ENCODE results near the gene B4GALT6. TPM values are rescaled to one million over a fixed set of nuclear protein-coding genes. Genes with fewer than 3 reads are reported as not detected.

B4GALT6 gene
- total RNA-seq, 1 experiment from 2014 or later: 1.4 TPM

GRCh38 chr18:31595121-31595771 is 89.1 kb downstream of the B4GALT6 start:
- no peak overlapping the region for H3K4me2 ChIP-seq (ENCODE audit: low read length)
- no peak overlapping the region for H2AFZ ChIP-seq (ENCODE audit: low read length)
- H3F3A ChIP-seq (ENCODE audit: low read length, unreplicated experiment): no peaks in the 10 kb centered on the region
- H3K27me3 ChIP-seq (ENCODE audit: low read length): no peaks in the 10 kb centered on the region
- BruUV-seq (replicated peaks): no TSS peak
- ChIA-PET POLR2A (ENCODE audit: unreplicated experiment) (no interaction called here), CTCF (no interaction called here)
- H3K36me3 ChIP-seq (ENCODE audit: low read depth, low read length): no peaks in the 10 kb centered on the region
- no peaks in the 10 kb centered on the region for H4K20me1 ChIP-seq (ENCODE audit: low read length)
- H3K9me2 ChIP-seq (replicated peaks; ENCODE audit: low read length): no peaks in the 10 kb centered on the region
- TF ChIP-seq CTCF (conservative IDR thresholded peaks at IDR 0.05; ENCODE audit: low read depth, low read length) (no peak), EZH2 (IDR thresholded peaks at IDR 0.05; ENCODE audit: low read length, unreplicated experiment) (no peak), EZH2phosphoT487 (IDR thresholded peaks at IDR 0.05; ENCODE audit: borderline replicate concordance, low read length) (no peak)
- intact Hi-C loops (cut with micrococcal nuclease): no loop called here
- no peaks in the 10 kb centered on the region for H3K9me3 ChIP-seq (ENCODE audit: low read length)
- ATAC-seq: no peak
- H3K9ac ChIP-seq (ENCODE audit: low read length): no peak overlapping the region
- no peak overlapping the region for H3K4me3 ChIP-seq (ENCODE audit: low read length)
- no peak overlapping the region for H3K27ac ChIP-seq (ENCODE audit: low read length)
- no peaks in the 10 kb centered on the region for H3K79me2 ChIP-seq (ENCODE audit: low read length)
- H3K4me1 ChIP-seq (ENCODE audit: insufficient read depth, low read length): no peaks in the 10 kb centered on the region
- no peak for DNase-seq

- BruUV-seq (replicated peaks): no TSS peak
- CTCF ChIA-PET: no interaction called here
- no peak overlapping the region for H3K4me2 ChIP-seq (ENCODE audit: low read length)
- no peaks in the 10 kb centered on the region for H3K4me1 ChIP-seq (ENCODE audit: insufficient read depth, low read length)
- DNase-seq (no peak), ATAC-seq (no peak)
- H3F3A ChIP-seq (ENCODE audit: low read length, unreplicated experiment): no peaks in the 10 kb centered on the region
- no peaks in the 10 kb centered on the region for H4K20me1 ChIP-seq (ENCODE audit: low read length)
- H3K27ac ChIP-seq (ENCODE audit: low read length): no peak overlapping the region
- H3K27me3 ChIP-seq (ENCODE audit: low read length): no peaks in the 10 kb centered on the region
- no peak overlapping the region for H3K4me3 ChIP-seq (ENCODE audit: low read length)
- no peak for TF ChIP-seq EZH2phosphoT487 (IDR thresholded peaks at IDR 0.05; ENCODE audit: borderline replicate concordance, low read length)
- intact Hi-C loops (cut with micrococcal nuclease): no loop called here
- no peaks in the 10 kb centered on the region for H3K9me3 ChIP-seq (ENCODE audit: low read length)
- no peaks in the 10 kb centered on the region for H3K36me3 ChIP-seq (ENCODE audit: low read depth, low read length)
- no peaks in the 10 kb centered on the region for H3K9me2 ChIP-seq (replicated peaks; ENCODE audit: low read length)
- no peak overlapping the region for H2AFZ ChIP-seq (ENCODE audit: low read length)
- no peaks in the 10 kb centered on the region for H3K79me2 ChIP-seq (ENCODE audit: low read length)
- H3K9ac ChIP-seq (ENCODE audit: low read length): no peak overlapping the region
- POLR2A ChIA-PET (ENCODE audit: unreplicated experiment): no interaction called here
Measured at GRCh38 chr18:31592506-31593157, 91.7 kb downstream of the B4GALT6 start.

GRCh38 chr18:31591628-31592027 is 92.8 kb downstream of the B4GALT6 start, which contains the start of gene TTR:
TSS of gene TTR (plus strand) at chr18:31591877. CDS start at chr18:31591903, 26 bp downstream.
- Histone ChIP-seq H3F3A (ENCODE audit: low read length, unreplicated experiment) (no peaks in the 10 kb centered on the region), H3K27ac (ENCODE audit: low read length) (no peak within 1 kb of the TSS), H3K4me3 (ENCODE audit: low read length) (no peak within 1 kb of the TSS), H3K27me3 (ENCODE audit: low read length) (no peaks in the 10 kb centered on the region), H4K20me1 (ENCODE audit: low read length) (no peaks in the 10 kb centered on the region), H3K9ac (ENCODE audit: low read length) (no peak within 1 kb of the TSS), H3K36me3 (ENCODE audit: low read depth, low read length) (no peaks in the 10 kb centered on the region), H3K79me2 (ENCODE audit: low read length) (no peaks in the 10 kb centered on the region), H3K9me3 (ENCODE audit: low read length) (no peaks in the 10 kb centered on the region), H3K9me2 (replicated peaks; ENCODE audit: low read length) (no peaks in the 10 kb centered on the region), H3K4me1 (ENCODE audit: insufficient read depth, low read length) (no peaks in the 10 kb centered on the region), H2AFZ (ENCODE audit: low read length) (no peak within 1 kb of the TSS), H3K4me2 (ENCODE audit: low read length) (no peak within 1 kb of the TSS)
- intact Hi-C loops (cut with micrococcal nuclease): no loop called here
- no TSS peak for BruUV-seq (replicated peaks)
- no peak for DNase-seq
- POLR2A ChIA-PET (ENCODE audit: unreplicated experiment): no interaction called here
- ATAC-seq: no peak
- TF ChIP-seq CTCF (conservative IDR thresholded peaks at IDR 0.05; ENCODE audit: low read depth, low read length) (no peak), EZH2phosphoT487 (IDR thresholded peaks at IDR 0.05; ENCODE audit: borderline replicate concordance, low read length) (no peak), EZH2 (IDR thresholded peaks at IDR 0.05; ENCODE audit: low read length, unreplicated experiment) (no peak)
- CTCF ChIA-PET: no interaction called here

All from PC-3 (cell line).